Umbilical cord (tissue), 2 donors: ENCODE results near the gene PI4KB. TPM values are rescaled to one million over a fixed set of nuclear protein-coding genes. Genes with fewer than 3 reads are reported as not detected.

ENCODE experiments used
- DNase-seq: peaks from one replicate; pipeline ENCODE4 v3.0.0-alpha.2; 2015; ENCODE audit warnings: low spot score
- total RNA-seq: library from RNA; depleted of rRNA; stranded (reverse); fragments of >200 nt; gene quantifications from one replicate; pipeline ENCODE4 v1.2.3, GENCODE V29; 2014; ENCODE audit warnings: low replicate concordance; ENCODE audit not compliant: insufficient read depth

Gene PI4KB
- total RNA-seq, 1 donor from 2014 or later = 44.3 TPM

DNA sequence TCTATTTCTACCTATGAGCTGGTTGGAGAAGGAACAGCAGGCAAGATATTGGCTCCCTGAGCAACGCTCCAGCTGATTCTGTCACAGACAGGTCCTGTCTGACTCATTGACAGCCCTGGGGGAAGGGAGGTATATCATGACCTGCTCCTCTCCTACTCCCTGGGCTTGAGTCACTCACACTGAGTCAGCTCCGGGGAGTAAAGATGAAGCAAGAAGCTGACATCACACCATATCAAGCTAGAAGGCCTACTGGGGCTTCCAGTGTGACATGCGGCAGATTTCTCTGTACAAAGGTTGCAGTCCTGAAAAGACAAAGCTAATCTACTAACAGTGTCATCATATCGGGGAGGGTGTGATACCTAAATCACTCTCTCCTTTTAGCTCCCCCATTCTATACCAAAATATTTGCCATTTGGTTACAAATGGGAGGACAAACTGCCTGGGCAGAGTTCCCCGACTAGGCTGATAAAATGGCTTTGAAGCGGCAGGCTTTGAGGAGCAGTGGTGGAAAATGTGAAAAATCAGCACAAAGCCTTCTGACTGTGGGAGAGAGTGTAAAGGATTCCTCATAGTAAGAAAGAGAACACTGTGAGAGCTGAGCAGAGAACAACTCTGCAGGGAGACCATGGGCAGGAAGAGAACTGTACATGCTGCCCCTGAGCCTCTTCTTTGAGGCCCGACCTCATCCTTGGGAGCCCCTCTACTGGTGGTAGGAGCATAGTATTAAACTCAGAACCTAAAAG, 15.5 kb downstream of the PI4KB start:
- peak; percentile 98 for DNase-seq

DNA sequence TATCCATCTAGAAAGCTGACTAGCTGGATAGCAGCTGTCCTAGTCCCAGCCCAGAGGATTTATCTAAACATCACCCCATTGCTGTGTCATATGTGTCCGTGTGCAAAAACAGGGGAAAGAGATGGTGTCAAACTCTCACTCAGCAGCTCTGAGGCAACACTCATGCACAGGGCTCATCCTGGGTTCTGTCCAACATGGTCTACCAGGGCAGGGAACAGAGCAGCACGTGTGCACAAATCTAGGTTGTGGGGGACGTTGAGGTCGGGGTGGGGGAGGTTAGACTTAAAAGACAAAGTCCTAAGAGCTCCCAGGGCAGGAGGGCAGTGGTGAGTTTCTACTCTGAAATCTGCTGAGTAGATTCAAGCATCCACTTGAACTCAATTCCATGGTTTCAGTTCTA, 16.2 kb downstream of the PI4KB start:
- DNase-seq = no peak

DNA sequence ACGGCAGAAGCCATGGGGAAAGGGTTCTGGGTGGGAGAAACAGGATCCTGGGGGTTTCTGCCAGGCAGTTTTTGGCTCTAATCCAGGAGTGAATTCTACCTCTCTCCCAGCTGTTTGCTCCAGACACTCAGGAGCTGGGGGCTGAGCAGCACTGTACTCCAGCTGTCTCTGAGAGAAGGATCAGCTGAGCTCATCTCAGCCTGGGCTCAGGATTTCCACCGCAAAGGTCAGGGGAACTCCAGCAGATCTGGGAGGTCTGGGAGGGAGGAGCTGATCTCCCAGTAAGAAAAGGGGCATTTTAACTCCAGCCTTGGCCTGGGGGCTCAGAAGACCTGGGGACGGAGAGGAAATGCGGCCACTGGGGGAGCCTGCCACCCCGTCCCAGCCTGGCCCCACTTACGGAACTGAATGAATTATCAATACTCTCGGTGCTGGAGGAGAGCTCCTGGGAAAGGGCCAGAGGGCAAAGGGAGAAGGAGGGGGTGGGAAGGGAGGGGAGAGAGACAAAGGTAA, 17.3 kb downstream of the PI4KB start:
- peak; percentile 86 for DNase-seq

DNA sequence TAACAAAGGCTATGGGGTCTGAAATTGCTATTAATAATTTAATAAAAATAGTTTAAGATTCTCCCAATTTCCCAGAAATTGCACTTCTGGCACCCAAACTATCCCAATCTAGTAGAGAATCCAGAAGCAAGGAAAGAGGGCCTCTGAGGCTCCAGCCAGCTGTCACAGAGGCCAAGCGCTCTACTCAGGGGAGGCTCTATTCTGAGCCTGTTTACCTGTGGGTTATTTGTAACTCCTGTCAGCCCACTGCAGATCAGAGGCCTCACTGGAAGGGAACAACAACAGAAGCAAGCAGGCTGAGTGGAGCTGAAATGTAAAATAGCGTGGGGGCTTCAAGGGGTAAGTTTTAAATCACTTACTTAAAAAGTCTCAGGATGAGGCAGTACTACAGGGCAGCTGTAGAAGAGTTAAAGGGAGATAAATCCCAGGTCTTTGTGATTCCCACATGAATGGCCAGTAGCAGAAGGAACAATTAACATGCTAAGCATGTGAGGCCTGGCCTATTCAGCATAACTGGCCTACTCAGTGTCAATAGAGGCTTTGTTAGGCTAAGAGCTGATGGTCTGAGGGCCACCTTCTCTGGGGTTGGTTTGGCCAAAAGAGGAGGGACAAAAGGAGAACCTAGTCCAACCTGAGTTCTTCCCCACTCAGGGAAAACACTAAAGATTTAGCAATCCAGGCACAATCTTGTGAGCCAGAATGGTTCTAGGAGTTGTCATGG, 32.3 kb downstream of the PI4KB start:
- DNase-seq = no peak

DNA sequence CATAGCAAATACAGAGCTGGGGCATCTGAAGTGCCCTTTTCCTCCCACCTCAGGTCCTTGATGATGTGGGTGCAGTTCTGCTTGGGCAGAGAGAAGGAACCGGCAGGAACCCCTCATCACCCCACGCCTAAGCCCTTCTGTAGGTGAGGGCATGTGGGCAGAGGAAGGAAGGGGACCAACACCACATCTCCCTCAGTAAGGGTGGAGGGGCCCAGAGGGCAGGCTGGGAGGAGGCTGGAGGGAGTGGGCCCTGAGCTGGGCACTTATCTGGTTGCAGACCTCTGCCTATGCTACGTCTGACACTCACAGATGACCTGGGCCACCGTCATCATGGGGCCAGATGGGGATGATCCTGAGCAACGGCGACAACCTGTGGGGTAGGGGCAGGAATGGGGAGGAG, 34.1 kb downstream of the PI4KB start:
- no peak for DNase-seq

DNA sequence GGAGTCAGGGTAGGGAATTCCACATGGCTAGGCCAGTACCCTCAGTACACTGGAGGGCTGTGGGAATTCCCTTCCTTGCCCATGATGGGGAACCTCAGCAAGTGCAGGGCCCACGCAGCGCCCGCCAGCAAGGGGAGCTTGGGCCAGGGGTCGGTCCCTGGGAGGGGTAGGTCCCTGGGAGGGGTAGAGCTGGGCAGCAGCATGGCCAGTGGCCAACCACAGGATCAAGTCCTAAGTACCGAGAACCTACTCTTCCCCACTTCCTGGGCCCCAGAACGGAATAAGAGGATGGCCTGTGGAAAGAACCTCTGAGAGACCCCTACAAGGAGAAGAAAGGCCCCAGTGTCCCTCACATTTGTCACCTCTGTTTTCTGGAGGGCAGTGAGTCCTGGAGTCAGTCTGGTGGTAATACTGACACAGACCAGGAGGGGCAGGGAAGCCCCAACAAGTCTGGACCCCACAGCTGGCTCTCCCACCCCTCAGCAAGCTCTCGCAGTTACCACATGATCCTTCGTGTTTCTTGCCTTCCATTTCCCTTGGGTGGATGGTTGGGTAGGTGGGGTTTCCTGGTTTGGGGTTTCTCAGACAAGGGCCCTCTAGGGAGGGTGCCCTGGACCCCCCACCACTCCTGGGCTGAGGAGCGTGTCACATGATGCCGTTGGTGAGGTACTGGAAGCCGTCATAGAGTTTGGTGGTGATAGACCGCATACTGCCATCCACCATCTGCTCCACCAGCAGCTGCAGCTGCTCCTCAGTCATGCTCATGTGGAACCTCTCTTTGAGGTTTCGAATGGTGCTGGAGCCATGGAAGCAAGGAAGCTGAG, 34.8 kb downstream of the PI4KB start:
- DNase-seq = no peak

DNA sequence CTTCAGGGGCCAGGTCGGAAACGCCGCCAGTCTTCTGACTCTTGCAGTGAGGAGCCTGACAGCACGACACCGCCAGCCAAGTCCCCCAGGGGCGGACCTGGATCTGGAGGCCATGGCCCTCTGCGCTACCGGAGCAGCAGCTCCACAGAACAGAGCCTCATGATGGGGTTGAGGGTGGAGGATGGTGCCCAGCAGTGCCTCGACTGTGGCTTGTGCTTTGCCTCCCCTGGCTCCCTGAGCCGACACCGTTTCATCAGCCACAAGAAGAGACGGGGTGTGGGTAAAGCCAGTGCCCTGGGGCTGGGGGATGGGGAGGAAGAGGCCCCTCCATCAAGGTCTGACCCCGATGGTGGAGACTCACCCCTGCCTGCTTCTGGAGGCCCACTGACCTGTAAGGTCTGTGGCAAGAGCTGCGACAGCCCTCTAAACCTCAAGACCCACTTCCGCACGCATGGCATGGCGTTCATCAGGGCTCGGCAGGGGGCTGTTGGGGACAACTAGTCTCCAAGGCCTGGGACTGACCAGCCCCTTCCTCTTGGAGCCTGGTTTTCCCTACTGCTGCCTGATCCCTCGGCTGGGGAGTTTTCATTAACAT, 36.4 kb downstream of the PI4KB start:
- DNase-seq = no peak

DNA sequence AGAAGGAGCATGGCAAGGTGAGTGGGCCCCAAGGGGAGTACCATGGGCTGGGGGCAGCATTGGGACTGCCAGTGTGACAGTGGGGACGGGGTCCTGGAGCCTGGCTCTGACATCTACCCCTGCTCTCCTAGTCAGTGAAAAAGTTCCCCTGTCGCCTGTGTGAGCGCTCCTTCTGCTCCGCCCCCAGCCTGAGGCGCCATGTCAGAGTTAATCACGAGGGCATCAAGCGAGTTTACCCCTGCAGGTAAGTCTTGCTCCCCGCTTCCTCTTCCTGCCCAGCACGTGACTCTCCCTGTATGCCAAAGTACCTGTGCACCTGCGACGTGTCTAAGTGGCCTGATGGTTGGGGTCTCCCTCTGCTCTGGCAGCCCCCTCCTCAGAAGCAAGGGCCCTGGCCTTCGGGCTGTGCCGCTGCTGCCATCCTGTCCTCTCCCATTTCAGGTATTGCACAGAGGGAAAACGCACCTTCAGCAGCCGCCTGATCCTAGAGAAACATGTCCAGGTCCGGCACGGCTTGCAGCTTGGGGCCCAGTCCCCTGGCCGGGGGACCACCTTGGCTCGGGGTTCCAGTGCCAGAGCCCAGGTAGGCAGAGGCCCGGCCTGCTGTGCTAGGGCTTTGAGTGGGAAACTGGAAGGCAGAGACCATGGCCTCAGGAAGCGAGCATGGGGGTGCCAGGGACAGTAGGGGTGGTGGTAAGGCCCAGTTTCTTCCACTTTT, 37.1 kb downstream of the PI4KB start:
- no peak for DNase-seq

DNA sequence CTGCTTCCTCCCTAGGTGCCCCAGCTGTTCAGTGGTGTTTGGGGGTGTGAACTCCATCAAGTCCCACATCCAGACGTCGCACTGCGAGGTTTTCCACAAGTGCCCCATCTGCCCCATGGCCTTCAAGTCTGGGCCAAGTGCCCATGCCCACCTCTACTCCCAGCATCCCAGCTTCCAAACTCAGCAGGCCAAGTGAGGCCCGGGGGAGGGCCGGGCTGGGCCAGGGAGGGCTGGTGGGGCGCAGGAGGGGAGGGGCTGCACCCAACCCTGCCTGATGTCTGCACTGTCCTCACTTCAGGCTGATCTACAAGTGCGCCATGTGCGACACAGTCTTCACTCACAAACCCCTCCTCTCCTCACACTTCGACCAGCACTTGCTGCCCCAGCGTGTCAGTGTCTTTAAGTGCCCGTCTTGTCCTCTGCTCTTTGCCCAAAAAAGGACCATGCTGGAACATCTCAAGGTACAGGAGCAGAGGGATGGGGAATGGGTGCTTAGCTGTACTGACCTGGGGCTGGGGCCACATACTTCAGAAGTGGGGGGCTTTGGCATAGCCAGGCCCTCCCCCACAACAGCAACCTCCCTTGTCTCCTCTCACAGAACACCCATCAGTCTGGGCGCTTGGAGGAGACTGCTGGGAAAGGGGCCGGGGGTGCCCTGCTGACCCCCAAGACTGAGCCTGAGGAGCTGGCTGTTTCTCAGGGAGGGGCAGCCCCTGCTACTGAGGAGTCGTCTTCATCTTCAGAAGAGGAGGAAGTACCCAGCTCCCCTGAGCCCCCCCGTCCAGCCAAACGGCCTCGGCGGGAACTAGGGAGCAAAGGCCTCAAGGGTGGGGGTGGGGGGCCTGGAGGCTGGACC, 37.9 kb downstream of the PI4KB start:
- DNase-seq = no peak

DNA sequence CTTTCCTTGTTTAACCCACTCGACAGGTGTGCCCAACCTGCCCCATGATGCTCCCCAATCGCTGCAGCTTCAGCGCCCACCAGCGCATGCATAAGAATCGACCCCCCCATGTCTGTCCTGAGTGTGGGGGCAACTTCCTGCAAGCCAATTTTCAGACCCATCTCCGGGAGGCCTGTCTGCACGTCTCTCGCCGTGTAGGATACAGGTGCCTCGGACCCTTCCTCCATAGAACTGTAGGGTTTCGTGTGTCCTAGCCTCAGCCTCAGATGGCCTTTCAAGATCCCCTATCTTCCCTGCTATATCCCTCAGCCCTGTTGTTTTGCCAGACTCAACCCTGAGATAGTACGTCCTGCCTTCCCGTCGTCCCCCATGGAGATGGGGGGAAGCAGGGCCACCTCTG, 38.7 kb downstream of the PI4KB start:
- DNase-seq = no peak

DNA sequence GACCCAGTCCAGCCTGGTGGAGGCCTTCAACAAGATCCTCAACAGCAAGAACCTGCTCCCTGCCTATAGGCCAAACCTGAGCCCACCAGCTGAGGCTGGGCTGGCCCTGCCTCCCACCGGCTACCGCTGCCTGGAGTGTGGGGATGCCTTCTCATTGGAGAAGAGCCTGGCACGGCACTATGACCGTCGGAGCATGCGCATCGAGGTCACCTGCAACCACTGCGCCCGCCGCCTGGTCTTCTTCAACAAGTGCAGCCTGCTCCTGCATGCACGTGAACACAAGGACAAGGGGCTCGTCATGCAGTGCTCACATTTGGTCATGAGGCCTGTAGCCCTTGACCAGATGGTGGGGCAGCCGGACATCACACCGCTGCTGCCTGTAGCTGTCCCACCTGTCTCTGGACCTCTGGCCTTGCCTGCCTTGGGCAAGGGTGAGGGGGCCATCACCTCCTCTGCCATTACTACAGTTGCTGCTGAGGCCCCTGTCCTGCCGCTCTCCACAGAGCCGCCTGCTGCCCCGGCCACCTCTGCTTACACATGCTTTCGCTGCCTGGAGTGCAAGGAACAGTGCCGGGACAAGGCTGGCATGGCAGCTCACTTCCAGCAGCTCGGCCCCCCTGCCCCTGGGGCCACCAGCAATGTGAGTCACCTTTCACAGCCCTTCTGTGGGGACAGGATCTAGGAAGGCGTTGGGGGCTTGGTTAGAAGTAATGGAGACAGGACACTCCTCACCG, 39.3 kb downstream of the PI4KB start:
- DNase-seq = no peak

DNA sequence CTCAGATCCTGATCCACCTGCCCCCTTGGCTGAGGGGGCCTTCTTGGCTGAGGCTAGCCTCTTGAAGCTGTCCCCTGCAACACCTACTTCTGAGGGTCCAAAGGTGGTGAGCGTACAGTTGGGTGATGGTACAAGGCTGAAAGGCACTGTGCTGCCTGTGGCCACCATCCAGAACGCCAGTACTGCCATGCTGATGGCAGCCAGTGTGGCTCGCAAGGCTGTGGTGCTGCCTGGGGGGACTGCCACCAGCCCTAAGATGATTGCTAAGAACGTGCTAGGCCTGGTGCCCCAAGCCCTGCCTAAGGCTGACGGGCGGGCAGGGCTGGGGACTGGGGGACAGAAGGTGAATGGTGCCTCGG, 39.9 kb downstream of the PI4KB start:
- no peak for DNase-seq

DNA sequence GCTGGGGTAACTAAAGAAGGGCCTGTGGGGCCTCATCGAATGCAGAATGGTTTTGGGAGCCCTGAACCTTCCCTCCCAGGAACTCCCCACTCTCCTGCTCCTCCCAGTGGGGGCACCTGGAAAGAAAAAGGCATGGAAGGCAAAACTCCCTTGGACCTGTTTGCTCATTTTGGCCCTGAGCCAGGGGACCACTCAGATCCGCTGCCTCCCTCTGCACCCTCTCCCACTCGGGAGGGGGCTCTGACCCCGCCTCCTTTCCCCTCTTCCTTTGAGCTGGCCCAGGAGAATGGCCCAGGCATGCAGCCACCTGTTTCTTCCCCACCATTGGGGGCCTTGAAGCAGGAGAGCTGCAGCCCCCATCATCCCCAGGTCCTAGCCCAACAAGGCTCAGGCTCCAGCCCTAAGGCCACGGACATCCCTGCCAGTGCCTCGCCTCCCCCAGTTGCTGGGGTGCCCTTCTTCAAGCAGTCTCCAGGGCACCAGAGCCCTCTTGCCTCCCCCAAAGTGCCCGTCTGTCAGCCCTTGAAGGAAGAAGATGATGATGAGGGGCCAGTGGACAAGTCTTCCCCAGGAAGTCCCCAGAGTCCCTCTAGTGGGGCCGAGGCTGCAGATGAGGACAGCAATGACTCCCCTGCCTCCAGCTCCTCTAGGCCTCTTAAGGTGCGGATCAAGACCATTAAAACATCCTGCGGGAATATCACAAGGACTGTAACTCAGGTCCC, 40.4 kb downstream of the PI4KB start:
- DNase-seq = no peak

DNA sequence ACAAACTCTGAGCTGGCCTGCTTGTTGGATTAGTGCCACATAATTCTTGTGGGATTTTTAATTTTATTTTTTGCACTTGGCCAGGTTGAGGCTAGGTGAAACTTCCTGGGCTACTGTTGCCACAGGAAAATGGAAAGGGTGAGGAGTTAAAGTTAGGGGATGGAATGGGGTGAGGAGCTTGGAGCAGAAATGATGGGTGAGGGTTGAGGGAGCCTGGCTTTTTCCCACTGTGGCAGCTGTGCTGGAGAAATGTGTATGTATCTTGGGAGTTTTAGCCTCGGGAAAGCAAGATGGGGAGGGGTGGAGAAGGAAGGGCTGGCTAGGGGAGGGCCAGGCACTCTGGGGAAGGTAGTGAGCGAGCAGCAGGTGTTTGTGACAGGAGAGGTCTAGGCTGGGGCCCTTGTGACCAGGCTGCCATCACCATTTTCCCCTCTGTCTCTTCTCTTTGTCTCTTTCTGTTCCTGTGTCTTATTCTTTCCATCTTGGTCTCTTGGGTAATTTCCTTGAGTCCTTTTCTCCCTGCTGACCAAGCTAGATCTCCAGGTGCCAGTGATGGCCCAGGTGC, 43.1 kb downstream of the PI4KB start:
- DNase-seq = no peak

DNA sequence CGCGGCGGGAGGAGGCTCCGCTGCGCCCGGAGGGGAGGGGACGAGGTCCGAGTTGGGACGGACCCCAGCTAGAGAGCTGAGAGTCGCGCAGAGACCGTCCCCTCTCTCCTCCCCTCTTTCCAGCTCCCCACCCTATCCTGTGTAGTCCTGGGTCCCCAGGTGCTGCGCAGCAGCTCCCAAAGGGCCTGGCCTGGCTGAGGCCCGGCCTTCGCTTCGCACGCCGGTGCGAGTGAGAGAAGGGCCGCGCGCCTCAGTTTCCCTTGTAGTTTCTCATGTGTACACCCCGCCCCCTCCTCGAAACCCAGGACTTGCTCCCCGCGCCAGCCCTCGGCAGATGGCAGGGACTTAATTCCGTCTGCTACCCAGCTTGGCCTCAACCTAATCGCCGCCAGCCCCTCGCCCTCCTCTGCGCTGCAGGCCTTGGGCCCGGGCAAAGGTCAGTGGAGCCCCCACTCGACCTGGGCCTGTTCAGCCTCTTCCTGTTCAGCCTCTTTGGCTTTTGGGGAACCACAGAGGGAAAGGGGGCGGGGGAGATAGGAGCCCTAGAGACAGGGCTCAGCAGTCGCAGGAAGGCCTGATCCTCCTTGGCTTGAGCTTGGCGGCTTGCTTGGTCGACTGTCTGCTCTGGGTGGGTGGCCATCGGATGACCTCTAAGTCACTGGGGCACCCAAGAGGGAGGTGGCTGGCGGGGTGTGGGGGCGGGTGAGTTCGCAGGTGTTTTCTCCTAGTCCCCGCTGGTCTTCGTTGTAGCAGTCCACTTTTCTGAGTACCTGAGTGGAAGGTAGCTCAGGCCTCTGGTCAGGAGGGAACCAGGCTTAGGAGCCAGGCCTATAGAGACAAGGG, 44.1 kb downstream of the PI4KB start:
- peak; percentile 53 for DNase-seq

DNA sequence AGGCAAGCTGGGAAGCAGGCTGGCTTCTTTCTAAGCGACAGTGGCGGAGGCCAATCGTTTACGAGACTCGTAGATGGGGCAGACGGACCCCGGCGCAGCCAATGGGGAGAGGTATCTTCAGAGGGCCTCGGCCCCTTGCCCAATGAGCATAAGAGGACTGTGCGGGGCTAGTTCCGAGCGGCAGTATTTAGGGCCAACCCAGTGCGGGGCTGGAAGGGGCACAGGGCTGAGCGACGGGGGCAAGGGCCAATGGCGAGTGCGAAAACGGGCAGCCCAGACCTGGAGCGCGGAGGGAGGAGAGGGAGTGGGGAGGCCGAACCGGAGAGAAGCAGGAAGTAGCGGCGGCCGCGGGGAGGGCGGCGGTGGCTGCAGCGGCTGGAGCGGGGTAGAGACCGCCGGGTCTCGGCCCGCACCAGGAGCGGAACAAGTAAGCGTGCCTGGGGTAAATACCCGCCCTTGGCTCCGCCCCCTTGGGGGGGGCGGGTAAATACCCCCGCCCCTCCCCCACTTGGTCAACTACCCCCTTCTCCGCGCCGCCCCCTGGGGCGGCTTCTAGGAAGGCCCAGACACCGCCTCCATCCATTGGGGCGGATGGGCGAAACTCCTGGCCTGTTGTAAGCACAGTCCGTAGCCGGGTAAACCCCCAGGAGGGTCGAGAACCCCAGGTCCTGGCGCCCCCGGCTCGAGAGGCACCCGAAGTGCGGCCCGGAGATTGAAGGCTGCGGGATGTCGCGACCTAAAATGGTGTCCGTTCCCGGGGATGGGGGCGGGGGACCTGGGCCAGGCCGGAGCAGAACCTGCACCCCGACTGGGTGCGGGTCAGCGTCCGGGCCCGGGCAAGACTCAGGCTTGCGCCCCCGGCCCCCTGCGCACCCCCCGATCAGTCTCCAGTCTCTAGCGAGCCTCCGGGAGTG, 45.0 kb downstream of the PI4KB start, which contains the start of gene ZNF687:
Gene ZNF687 (plus strand): TSS at position 331 of the 914 bp plus-strand sequence. CDS start 3,993 bp downstream, outside the sequence.
- DNase-seq = peak; percentile 100
